GM12875 (cell line): ENCODE measurements around the gene CLSTN2.

ENCODE experiments used
- H3K4me3 ChIP-seq: one replicate; pipeline ENCODE4 v1.5.1; 2011; ENCODE audit warnings: low read depth, low read length, control low read depth
- CTCF ChIP-seq: IDR thresholded peaks from 2 replicates; pipeline ENCODE4 v1.5.1; 2011; ENCODE audit warnings: low read depth, mild to moderate bottlenecking, control low read depth, inconsistent platforms, low read length, moderate library complexity, borderline replicate concordance; ENCODE audit not compliant: insufficient read depth

CLSTN2 gene

GRCh38 chr3:140530603-140531002 lies 595.6 kb downstream of the CLSTN2 start:
- TF ChIP-seq CTCF = no peak
- H3K4me3 ChIP-seq = no peak overlapping the region

GRCh38 chr3:140532793-140533330 lies 597.9 kb downstream of the CLSTN2 start:
- no peak for TF ChIP-seq CTCF
- no peak overlapping the region for H3K4me3 ChIP-seq

GRCh38 chr3:140536926-140537726 lies 602.1 kb downstream of the CLSTN2 start:
- no peak overlapping the region for H3K4me3 ChIP-seq
- no peak for TF ChIP-seq CTCF

- no peak for TF ChIP-seq CTCF
- H3K4me3 ChIP-seq = no peak overlapping the region
Measured at GRCh38 chr3:140537727-140538082, 602.7 kb downstream of the CLSTN2 start.

- no peak overlapping the region for H3K4me3 ChIP-seq
- no peak for TF ChIP-seq CTCF
Measured at GRCh38 chr3:140540262-140540661, 605.3 kb downstream of the CLSTN2 start.

- no peak overlapping the region for H3K4me3 ChIP-seq
- TF ChIP-seq CTCF = no peak
Measured at GRCh38 chr3:140541975-140542653, 607.1 kb downstream of the CLSTN2 start.
